ENCODE results near the gene QRICH1. TPM values are rescaled to one million over a fixed set of nuclear protein-coding genes. Genes with fewer than 3 reads are reported as not detected.
A peak's percentile ranks its signal among the peaks of the same experiment; 100 is the strongest.

QRICH1 gene
- total and polyA plus RNA-seq, 2 of the 13 experiments (the other 11 are each of a cell fraction or from before 2014, with no cell fraction given) = 52.6 to 102 TPM

- TF ChIP-seq ZNF687 (CRISPR knock-in tag; IDR thresholded peaks at IDR 0.05) = peak; percentile 99
- peak; percentile 93; the same call in 1 of the 2 replicates for TF ChIP-seq ZNF724P (CRISPR knock-in tag; IDR thresholded peaks at IDR 0.05; ENCODE audit: borderline replicate concordance)
- peak; percentile 86 for TF ChIP-seq ZBTB7B (CRISPR knock-in tag; IDR thresholded peaks at IDR 0.05)
- TF ChIP-seq SMARCC2 (IDR thresholded peaks at IDR 0.05) = no peak
- TF ChIP-seq, protein P1, sequence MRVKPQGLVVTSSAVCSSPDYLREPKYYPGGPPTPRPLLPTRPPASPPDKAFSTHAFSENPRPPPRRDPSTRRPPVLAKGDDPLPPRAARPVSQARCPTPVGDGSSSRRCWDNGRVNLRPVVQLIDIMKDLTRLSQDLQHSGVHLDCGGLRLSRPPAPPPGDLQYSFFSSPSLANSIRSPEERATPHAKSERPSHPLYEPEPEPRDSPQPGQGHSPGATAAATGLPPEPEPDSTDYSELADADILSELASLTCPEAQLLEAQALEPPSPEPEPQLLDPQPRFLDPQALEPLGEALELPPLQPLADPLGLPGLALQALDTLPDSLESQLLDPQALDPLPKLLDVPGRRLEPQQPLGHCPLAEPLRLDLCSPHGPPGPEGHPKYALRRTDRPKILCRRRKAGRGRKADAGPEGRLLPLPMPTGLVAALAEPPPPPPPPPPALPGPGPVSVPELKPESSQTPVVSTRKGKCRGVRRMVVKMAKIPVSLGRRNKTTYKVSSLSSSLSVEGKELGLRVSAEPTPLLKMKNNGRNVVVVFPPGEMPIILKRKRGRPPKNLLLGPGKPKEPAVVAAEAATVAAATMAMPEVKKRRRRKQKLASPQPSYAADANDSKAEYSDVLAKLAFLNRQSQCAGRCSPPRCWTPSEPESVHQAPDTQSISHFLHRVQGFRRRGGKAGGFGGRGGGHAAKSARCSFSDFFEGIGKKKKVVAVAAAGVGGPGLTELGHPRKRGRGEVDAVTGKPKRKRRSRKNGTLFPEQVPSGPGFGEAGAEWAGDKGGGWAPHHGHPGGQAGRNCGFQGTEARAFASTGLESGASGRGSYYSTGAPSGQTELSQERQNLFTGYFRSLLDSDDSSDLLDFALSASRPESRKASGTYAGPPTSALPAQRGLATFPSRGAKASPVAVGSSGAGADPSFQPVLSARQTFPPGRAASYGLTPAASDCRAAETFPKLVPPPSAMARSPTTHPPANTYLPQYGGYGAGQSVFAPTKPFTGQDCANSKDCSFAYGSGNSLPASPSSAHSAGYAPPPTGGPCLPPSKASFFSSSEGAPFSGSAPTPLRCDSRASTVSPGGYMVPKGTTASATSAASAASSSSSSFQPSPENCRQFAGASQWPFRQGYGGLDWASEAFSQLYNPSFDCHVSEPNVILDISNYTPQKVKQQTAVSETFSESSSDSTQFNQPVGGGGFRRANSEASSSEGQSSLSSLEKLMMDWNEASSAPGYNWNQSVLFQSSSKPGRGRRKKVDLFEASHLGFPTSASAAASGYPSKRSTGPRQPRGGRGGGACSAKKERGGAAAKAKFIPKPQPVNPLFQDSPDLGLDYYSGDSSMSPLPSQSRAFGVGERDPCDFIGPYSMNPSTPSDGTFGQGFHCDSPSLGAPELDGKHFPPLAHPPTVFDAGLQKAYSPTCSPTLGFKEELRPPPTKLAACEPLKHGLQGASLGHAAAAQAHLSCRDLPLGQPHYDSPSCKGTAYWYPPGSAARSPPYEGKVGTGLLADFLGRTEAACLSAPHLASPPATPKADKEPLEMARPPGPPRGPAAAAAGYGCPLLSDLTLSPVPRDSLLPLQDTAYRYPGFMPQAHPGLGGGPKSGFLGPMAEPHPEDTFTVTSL (CRISPR knock-in tag; IDR thresholded peaks at IDR 0.05; ENCODE audit: borderline replicate concordance) = peak; percentile 28; the same call in 1 of the 2 replicates
- TF ChIP-seq ZNF674 (CRISPR knock-in tag; IDR thresholded peaks at IDR 0.05; ENCODE audit: low read depth) = no peak
- no peak for TF ChIP-seq ZNF274 (CRISPR knock-in tag; IDR thresholded peaks at IDR 0.05)
- 0 out of 2 replicates have a peak, but pooled peaks have one; percentile 74 for TF ChIP-seq ZNF317 (CRISPR knock-in tag; IDR thresholded peaks at IDR 0.05)
- TF ChIP-seq ZNF180 (CRISPR knock-in tag; IDR thresholded peaks at IDR 0.05; ENCODE audit: borderline replicate concordance, low read depth) = peak; percentile 94
- TF ChIP-seq ZNF75D (CRISPR knock-in tag; IDR thresholded peaks at IDR 0.05; ENCODE audit: borderline replicate concordance) = peak; percentile 71; the same call in 1 of the 2 replicates
- TF ChIP-seq MYPOP (CRISPR knock-in tag; IDR thresholded peaks at IDR 0.05) = peak; percentile 85
- TF ChIP-seq MTF1 (CRISPR knock-in tag; IDR thresholded peaks at IDR 0.05) = peak; percentile 84
- peak; percentile 40; the same call in 1 of the 2 replicates for TF ChIP-seq CREBL2 (CRISPR knock-in tag; IDR thresholded peaks at IDR 0.05; ENCODE audit: borderline replicate concordance)
- TF ChIP-seq, protein P2, sequence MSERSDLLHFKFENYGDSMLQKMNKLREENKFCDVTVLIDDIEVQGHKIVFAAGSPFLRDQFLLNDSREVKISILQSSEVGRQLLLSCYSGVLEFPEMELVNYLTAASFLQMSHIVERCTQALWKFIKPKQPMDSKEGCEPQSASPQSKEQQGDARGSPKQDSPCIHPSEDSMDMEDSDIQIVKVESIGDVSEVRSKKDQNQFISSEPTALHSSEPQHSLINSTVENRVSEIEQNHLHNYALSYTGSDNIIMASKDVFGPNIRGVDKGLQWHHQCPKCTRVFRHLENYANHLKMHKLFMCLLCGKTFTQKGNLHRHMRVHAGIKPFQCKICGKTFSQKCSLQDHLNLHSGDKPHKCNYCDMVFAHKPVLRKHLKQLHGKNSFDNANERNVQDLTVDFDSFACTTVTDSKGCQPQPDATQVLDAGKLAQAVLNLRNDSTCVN (CRISPR knock-in tag; IDR thresholded peaks at IDR 0.05; ENCODE audit: borderline replicate concordance) = peak; percentile 89
Observed at GRCh38 chr3:49028673-49029562, 65.0 kb downstream of the QRICH1 start, which contains the start of gene IMPDH2 (continued).

Measured in HepG2 (cell line).